ENCODE measurements around the gene WWOX. TPM values are rescaled to one million over a fixed set of nuclear protein-coding genes. Genes with fewer than 3 reads are reported as not detected.

The WWOX gene
- total RNA-seq, 1 donor from 2014 or later: 7.3 TPM

GRCh38 chr16:79110953-79111352 is 1011.5 kb downstream of the WWOX start:
- Mint-ChIP-seq H3K27me3 (ENCODE audit: low read depth, unreplicated experiment) (peaks cover 8% of the 10 kb centered on the region), H3K4me1 (ENCODE audit: low read depth, unreplicated experiment) (peaks cover 1% of the 10 kb centered on the region), H3K27ac (ENCODE audit: unreplicated experiment) (no peak overlapping the region), H3K4me3 (ENCODE audit: unreplicated experiment) (no peak overlapping the region), H3K9me3 (ENCODE audit: unreplicated experiment) (peaks cover 2% of the 10 kb centered on the region), H3K36me3 (ENCODE audit: low read depth, unreplicated experiment) (no peaks in the 10 kb centered on the region)
- no peak for FAIRE-seq
- Histone ChIP-seq H3K36me3 (ENCODE audit: insufficient read depth, low read length) (no peaks in the 10 kb centered on the region), H3K9ac (ENCODE audit: low read length) (no peak overlapping the region), H3K27me3 (ENCODE audit: insufficient read depth, low read length) (no peaks in the 10 kb centered on the region), H3K9me3 (ENCODE audit: insufficient read depth, low read depth, low read length) (no peaks in the 10 kb centered on the region), H3K4me3 (ENCODE audit: insufficient read depth, low read depth, low read length) (no peak overlapping the region), H4K20me1 (ENCODE audit: insufficient read depth, low read length) (no peaks in the 10 kb centered on the region), H3K79me2 (ENCODE audit: insufficient read depth, low read length) (no peaks in the 10 kb centered on the region), H2AFZ (ENCODE audit: low read depth, low read length) (no peak overlapping the region), H3K27ac (ENCODE audit: low read depth, low read length) (no peak overlapping the region), H3K4me2 (ENCODE audit: low read length) (no peak overlapping the region), H3K4me1 (ENCODE audit: insufficient read depth, low read length) (no peaks in the 10 kb centered on the region)
- TF ChIP-seq CTCF (IDR thresholded peaks at IDR 0.05; ENCODE audit: insufficient read depth, low read depth, low read length): no peak
- TF ChIP-seq EZH2 (IDR thresholded peaks at IDR 0.05; ENCODE audit: insufficient read depth, low read length): no peak
- no peak for DNase-seq (ENCODE audit: low read depth)

GRCh38 chr16:79112462-79112861 is 1013.0 kb downstream of the WWOX start:
- Histone ChIP-seq H3K4me3 (ENCODE audit: insufficient read depth, low read depth, low read length) (no peak overlapping the region), H3K79me2 (ENCODE audit: insufficient read depth, low read length) (no peaks in the 10 kb centered on the region), H3K36me3 (ENCODE audit: insufficient read depth, low read length) (no peaks in the 10 kb centered on the region), H3K27me3 (ENCODE audit: insufficient read depth, low read length) (no peaks in the 10 kb centered on the region), H3K27ac (ENCODE audit: low read depth, low read length) (no peak overlapping the region), H3K4me2 (ENCODE audit: low read length) (no peak overlapping the region), H3K4me1 (ENCODE audit: insufficient read depth, low read length) (no peaks in the 10 kb centered on the region), H4K20me1 (ENCODE audit: insufficient read depth, low read length) (no peaks in the 10 kb centered on the region), H2AFZ (ENCODE audit: low read depth, low read length) (no peak overlapping the region), H3K9me3 (ENCODE audit: insufficient read depth, low read depth, low read length) (peaks cover 2% of the 10 kb centered on the region), H3K9ac (ENCODE audit: low read length) (no peak overlapping the region)
- TF ChIP-seq EZH2 (IDR thresholded peaks at IDR 0.05; ENCODE audit: insufficient read depth, low read length): no peak
- TF ChIP-seq CTCF (IDR thresholded peaks at IDR 0.05; ENCODE audit: insufficient read depth, low read depth, low read length): no peak
- Mint-ChIP-seq H3K27ac (ENCODE audit: unreplicated experiment) (no peak overlapping the region), H3K36me3 (ENCODE audit: low read depth, unreplicated experiment) (no peaks in the 10 kb centered on the region), H3K4me1 (ENCODE audit: low read depth, unreplicated experiment) (peaks cover 1% of the 10 kb centered on the region), H3K9me3 (ENCODE audit: unreplicated experiment) (peaks cover 2% of the 10 kb centered on the region), H3K4me3 (ENCODE audit: unreplicated experiment) (no peak overlapping the region), H3K27me3 (ENCODE audit: low read depth, unreplicated experiment) (peaks cover 8% of the 10 kb centered on the region)
- DNase-seq (ENCODE audit: low read depth) (no peak), FAIRE-seq (no peak)

- no peak overlapping the region for H2AFZ ChIP-seq (ENCODE audit: low read depth, low read length)
- Mint-ChIP-seq H3K36me3 (ENCODE audit: low read depth, unreplicated experiment) (no peaks in the 10 kb centered on the region), H3K27ac (ENCODE audit: unreplicated experiment) (no peak overlapping the region), H3K4me3 (ENCODE audit: unreplicated experiment) (no peak overlapping the region), H3K9me3 (ENCODE audit: unreplicated experiment) (peaks cover 5% of the 10 kb centered on the region), H3K4me1 (ENCODE audit: low read depth, unreplicated experiment) (peaks cover 1% of the 10 kb centered on the region), H3K27me3 (ENCODE audit: low read depth, unreplicated experiment) (peaks cover 8% of the 10 kb centered on the region)
- no peaks in the 10 kb centered on the region for H4K20me1 ChIP-seq (ENCODE audit: insufficient read depth, low read length)
- H3K27me3 ChIP-seq (ENCODE audit: insufficient read depth, low read length): no peaks in the 10 kb centered on the region
- FAIRE-seq (no peak), DNase-seq (ENCODE audit: low read depth) (no peak)
- no peaks in the 10 kb centered on the region for H3K36me3 ChIP-seq (ENCODE audit: insufficient read depth, low read length)
- H3K9me3 ChIP-seq (ENCODE audit: insufficient read depth, low read depth, low read length): peaks cover 5% of the 10 kb centered on the region
- H3K27ac ChIP-seq (ENCODE audit: low read depth, low read length): no peak overlapping the region
- H3K79me2 ChIP-seq (ENCODE audit: insufficient read depth, low read length): no peaks in the 10 kb centered on the region
- no peak overlapping the region for H3K4me2 ChIP-seq (ENCODE audit: low read length)
- H3K4me3 ChIP-seq (ENCODE audit: insufficient read depth, low read depth, low read length): no peak overlapping the region
- no peaks in the 10 kb centered on the region for H3K4me1 ChIP-seq (ENCODE audit: insufficient read depth, low read length)
- no peak overlapping the region for H3K9ac ChIP-seq (ENCODE audit: low read length)
- TF ChIP-seq EZH2 (IDR thresholded peaks at IDR 0.05; ENCODE audit: insufficient read depth, low read length) (no peak), CTCF (IDR thresholded peaks at IDR 0.05; ENCODE audit: insufficient read depth, low read depth, low read length) (no peak)
Observed at GRCh38 chr16:79113826-79114225, 1014.4 kb downstream of the WWOX start.
